Activated T-cell treated with anti-CD3 and anti-CD28 coated beads, Interleukin-2, amount 50 U/mL, for 72 hours (primary cell): ENCODE results near the gene RECQL5. TPM values are rescaled to one million over a fixed set of nuclear protein-coding genes. Genes with fewer than 3 reads are reported as not detected.
A peak's percentile ranks its signal among the peaks of the same experiment; 100 is the strongest.
"Not testable (repeated sequence)": the region's sequence is repeated elsewhere in the genome, so short reads cannot be mapped to it uniquely, and the experiment has no call there.

Source experiments
- ATAC-seq, 2 donors: fragments of 150-1000 bp; cut with Tn5 transposase; replicated peaks in 1 of 2; 2 replicates each; pipeline ENCODE4 v1.10.0; 2021; ENCODE audit warnings: moderate library complexity in 2 of 2, mild to moderate bottlenecking in 1 of 2
- DNase-seq, 2 donors: peaks; one replicate each; pipeline ENCODE4 v3.0.0; 2021 to 2022; ENCODE audit warnings: mixed read lengths in 1 of 2
- H3K27ac Mint-ChIP-seq: one replicate; pipeline ENCODE4 v1.8.0; 2022; ENCODE audit warnings: mild to moderate bottlenecking, moderate library complexity, mixed read lengths
- H3K27me3 Mint-ChIP-seq: one replicate; pipeline ENCODE4 v1.8.0; 2022; ENCODE audit warnings: low read depth, mixed read lengths
- H3K36me3 Mint-ChIP-seq, 2 donors: one replicate each; pipeline ENCODE4 v1.8.0; 2022; ENCODE audit warnings: mixed read lengths in 2 of 2, mild to moderate bottlenecking in 1 of 2; ENCODE audit not compliant: insufficient read depth in 2 of 2
- H3K4me1 Mint-ChIP-seq: one replicate; pipeline ENCODE4 v1.8.0; 2022; ENCODE audit warnings: low read depth, mixed read lengths
- H3K4me3 Mint-ChIP-seq, 2 donors: one replicate each; pipeline ENCODE4 v1.8.0; 2022; ENCODE audit warnings: mild to moderate bottlenecking in 2 of 2, mixed read lengths in 2 of 2, moderate library complexity in 2 of 2
- H3K9me3 Mint-ChIP-seq, 2 donors: one replicate each; pipeline ENCODE4 v1.8.0; 2022; ENCODE audit warnings: mixed read lengths in 2 of 2
- total RNA-seq, 2 donors: library from RNA; stranded (reverse); gene quantifications; one replicate each; pipeline ENCODE4 v1.2.3, GENCODE V29; 2022

Gene RECQL5
- total RNA-seq, 2 donors from 2014 or later: 50.7 to 58.5 TPM

GRCh38 chr17:75594499-75595283, 72.3 kb downstream of the RECQL5 start:
- H3K27ac Mint-ChIP-seq: no peak overlapping the region
- DNase-seq (no peak), ATAC-seq (no peak)
- no peaks in the 10 kb centered on the region for H3K9me3 Mint-ChIP-seq
- H3K4me1 Mint-ChIP-seq: no peaks in the 10 kb centered on the region
- no peaks in the 10 kb centered on the region for H3K27me3 Mint-ChIP-seq
- no peaks in the 10 kb centered on the region for H3K36me3 Mint-ChIP-seq
- H3K4me3 Mint-ChIP-seq: no peak overlapping the region

- DNase-seq, H3K4me3 Mint-ChIP-seq, H3K27me3 Mint-ChIP-seq, ATAC-seq, H3K27ac Mint-ChIP-seq, H3K36me3 Mint-ChIP-seq, H3K9me3 Mint-ChIP-seq, H3K4me1 Mint-ChIP-seq: not testable (repeated sequence)
These were observed 73.5 kb downstream of the RECQL5 start for GRCh38 chr17:75593430-75593829.

GRCh38 chr17:75592348-75593020, 74.5 kb downstream of the RECQL5 start:
- no peaks in the 10 kb centered on the region for H3K36me3 Mint-ChIP-seq
- peaks cover under 1% of the 10 kb centered on the region for H3K27me3 Mint-ChIP-seq
- no peak overlapping the region for H3K4me3 Mint-ChIP-seq
- ATAC-seq (no peak), DNase-seq (no peak)
- no peaks in the 10 kb centered on the region for H3K4me1 Mint-ChIP-seq
- H3K9me3 Mint-ChIP-seq: no peaks in the 10 kb centered on the region
- H3K27ac Mint-ChIP-seq: no peak overlapping the region

GRCh38 chr17:75591722-75592302, 75.1 kb downstream of the RECQL5 start:
- no peak for DNase-seq
- Mint-ChIP-seq H3K36me3 (no peaks in the 10 kb centered on the region), H3K27me3 (peaks cover 6% of the 10 kb centered on the region), H3K4me1 (no peaks in the 10 kb centered on the region), H3K4me3 (no peak overlapping the region), H3K9me3 (no peaks in the 10 kb centered on the region), H3K27ac (no peak overlapping the region)
- no peak for ATAC-seq

- ATAC-seq: no peak
- no peaks in the 10 kb centered on the region for H3K4me1 Mint-ChIP-seq
- peaks cover 6% of the 10 kb centered on the region for H3K27me3 Mint-ChIP-seq
- no peak for DNase-seq
- no peak overlapping the region for H3K27ac Mint-ChIP-seq
- H3K9me3 Mint-ChIP-seq: no peaks in the 10 kb centered on the region
- H3K4me3 Mint-ChIP-seq: peak overlapping the region in 1 of 2 donors; percentile 14
- H3K36me3 Mint-ChIP-seq: no peaks in the 10 kb centered on the region
These were observed 75.9 kb downstream of the RECQL5 start for GRCh38 chr17:75590849-75591721.

- ATAC-seq (no peak), DNase-seq (no peak)
- no peak overlapping the region for H3K27ac Mint-ChIP-seq
- H3K36me3 Mint-ChIP-seq: no peaks in the 10 kb centered on the region
- H3K4me3 Mint-ChIP-seq: peak overlapping the region in 1 of 2 donors; percentile 31
- H3K4me1 Mint-ChIP-seq: no peaks in the 10 kb centered on the region
- no peaks in the 10 kb centered on the region for H3K9me3 Mint-ChIP-seq
- H3K27me3 Mint-ChIP-seq: peaks cover 6% of the 10 kb centered on the region
These were observed 76.6 kb downstream of the RECQL5 start for GRCh38 chr17:75590314-75590761.

- H3K27ac Mint-ChIP-seq: no peak overlapping the region
- peak overlapping the region; percentile 31 to 73 for H3K4me3 Mint-ChIP-seq
- DNase-seq: no peak
- no peaks in the 10 kb centered on the region for H3K4me1 Mint-ChIP-seq
- peaks cover 6% of the 10 kb centered on the region for H3K27me3 Mint-ChIP-seq
- no peak for ATAC-seq
- no peaks in the 10 kb centered on the region for H3K9me3 Mint-ChIP-seq
- H3K36me3 Mint-ChIP-seq: no peaks in the 10 kb centered on the region
These were observed 77.0 kb downstream of the RECQL5 start for GRCh38 chr17:75589919-75590303.

- H3K36me3 Mint-ChIP-seq: no peaks in the 10 kb centered on the region
- H3K4me1 Mint-ChIP-seq: no peaks in the 10 kb centered on the region
- peak overlapping the region; percentile 73 to 75 for H3K4me3 Mint-ChIP-seq
- H3K27me3 Mint-ChIP-seq: peaks cover 6% of the 10 kb centered on the region
- peak overlapping the region; percentile 72 for H3K27ac Mint-ChIP-seq
- peak; percentile 88 to 90 for ATAC-seq
- DNase-seq: peak; percentile 96 to 99
- no peaks in the 10 kb centered on the region for H3K9me3 Mint-ChIP-seq
These were observed 77.7 kb downstream of the RECQL5 start for GRCh38 chr17:75589012-75589918.

GRCh38 chr17:75588596-75589011, 78.3 kb downstream of the RECQL5 start:
- peaks cover 6% of the 10 kb centered on the region for H3K27me3 Mint-ChIP-seq
- H3K36me3 Mint-ChIP-seq: no peaks in the 10 kb centered on the region
- ATAC-seq (peak; percentile 28 to 32), DNase-seq (no peak)
- peak overlapping the region; percentile 76 to 82 for H3K4me3 Mint-ChIP-seq
- H3K27ac Mint-ChIP-seq: no peak overlapping the region
- H3K9me3 Mint-ChIP-seq: no peaks in the 10 kb centered on the region
- no peaks in the 10 kb centered on the region for H3K4me1 Mint-ChIP-seq

- peak within 1 kb of the TSS; percentile 82 to 83 for H3K4me3 Mint-ChIP-seq
- no peaks in the 10 kb centered on the region for H3K9me3 Mint-ChIP-seq
- DNase-seq: peak; percentile 77 to 82
- no peak within 1 kb of the TSS for H3K27ac Mint-ChIP-seq
- peak; percentile 51 to 53 for ATAC-seq
- H3K27me3 Mint-ChIP-seq: peaks cover 6% of the 10 kb centered on the region
- H3K4me1 Mint-ChIP-seq: no peaks in the 10 kb centered on the region
- H3K36me3 Mint-ChIP-seq: no peaks in the 10 kb centered on the region
These were observed 79.0 kb downstream of the RECQL5 start, which contains the start of gene MYO15B for GRCh38 chr17:75587675-75588595. Gene MYO15B (plus strand): TSS chr17:75587800. CDS start chr17:75588058, 258 bp downstream.

GRCh38 chr17:75584849-75585175, 82.1 kb downstream of the RECQL5 start:
- ATAC-seq (no peak), DNase-seq (no peak)
- Mint-ChIP-seq H3K4me3 (no peak overlapping the region), H3K36me3 (peaks cover 1 to 3% of the 10 kb centered on the region in 2 donors), H3K27me3 (peaks cover 6% of the 10 kb centered on the region), H3K9me3 (peaks cover 2% of the 10 kb centered on the region in 2 donors), H3K4me1 (peaks cover 8% of the 10 kb centered on the region), H3K27ac (no peak overlapping the region)
